ENCODE results near the gene DIPK2B. TPM values are rescaled to one million over a fixed set of nuclear protein-coding genes. Genes with fewer than 3 reads are reported as not detected.

Gene DIPK2B
- total and polyA plus RNA-seq, 10 of the 15 experiments (the other 5 are each of a cell fraction or from before 2014, with no cell fraction given) = not detected

- no peak for TF ChIP-seq ZBTB4 (CRISPR knock-in tag; IDR thresholded peaks at IDR 0.05)
- no peak for TF ChIP-seq E2F8 (IDR thresholded peaks at IDR 0.05; ENCODE audit: low read depth, partially characterized antibody)
- no peak for TF ChIP-seq GABPA (IDR thresholded peaks at IDR 0.05; ENCODE audit: low read depth)
- TF ChIP-seq SKIL (IDR thresholded peaks at IDR 0.05; ENCODE audit: low read depth, poor library complexity, severe bottlenecking) = no peak
- TF ChIP-seq TAF1 (IDR thresholded peaks at IDR 0.05; ENCODE audit: borderline replicate concordance, low read depth, low read length) = no peak
These were observed 36.6 kb downstream of the DIPK2B start (continued) for GRCh38 chrX:45164021-45164621.

Data from GM12878 (cell line).